ENCODE results near the gene CDKAL1.
"Not testable (repeated sequence)": the region's sequence is repeated elsewhere in the genome, so short reads cannot be mapped to it uniquely, and the experiment has no call there.

The CDKAL1 gene

GRCh38 chr6:20554817-20555216 lies 20.6 kb downstream of the CDKAL1 start:
- no peak for DNase-seq (ENCODE audit: low read depth)

- DNase-seq (ENCODE audit: low read depth) = no peak
These were observed 25.8 kb downstream of the CDKAL1 start for GRCh38 chr6:20559924-20560551.

GRCh38 chr6:20563377-20563776 lies 29.1 kb downstream of the CDKAL1 start:
- DNase-seq (ENCODE audit: low read depth) = no peak

GRCh38 chr6:20564269-20564668 lies 30.0 kb downstream of the CDKAL1 start:
- no peak for DNase-seq (ENCODE audit: low read depth)

- DNase-seq (ENCODE audit: low read depth) = no peak
These were observed 30.5 kb downstream of the CDKAL1 start for GRCh38 chr6:20564777-20565176.

- DNase-seq (ENCODE audit: low read depth) = no peak
These were observed 31.1 kb downstream of the CDKAL1 start for GRCh38 chr6:20565342-20565741.

GRCh38 chr6:20566109-20566508 lies 31.9 kb downstream of the CDKAL1 start:
- DNase-seq (ENCODE audit: low read depth) = no peak

- no peak for DNase-seq (ENCODE audit: low read depth)
These were observed 34.8 kb downstream of the CDKAL1 start for GRCh38 chr6:20569000-20569610.

GRCh38 chr6:20571261-20571660 lies 37.0 kb downstream of the CDKAL1 start:
- DNase-seq (ENCODE audit: low read depth) = no peak

- DNase-seq (ENCODE audit: low read depth) = no peak
These were observed 38.0 kb downstream of the CDKAL1 start for GRCh38 chr6:20572288-20572687.

- DNase-seq (ENCODE audit: low read depth) = no peak
These were observed 38.7 kb downstream of the CDKAL1 start for GRCh38 chr6:20572940-20573339.

GRCh38 chr6:20574355-20574754 lies 40.1 kb downstream of the CDKAL1 start:
- DNase-seq (ENCODE audit: low read depth) = no peak

- DNase-seq (ENCODE audit: low read depth) = no peak
These were observed 40.9 kb downstream of the CDKAL1 start for GRCh38 chr6:20575125-20575524.

- DNase-seq (ENCODE audit: low read depth) = no peak
These were observed 41.6 kb downstream of the CDKAL1 start for GRCh38 chr6:20575704-20576451.

GRCh38 chr6:20577173-20577688 lies 43.0 kb downstream of the CDKAL1 start:
- no peak for DNase-seq (ENCODE audit: low read depth)

GRCh38 chr6:20581070-20581469 lies 46.8 kb downstream of the CDKAL1 start:
- no peak for DNase-seq (ENCODE audit: low read depth)

- no peak for DNase-seq (ENCODE audit: low read depth)
These were observed 48.6 kb downstream of the CDKAL1 start for GRCh38 chr6:20582586-20583443.

GRCh38 chr6:20583444-20583800 lies 49.2 kb downstream of the CDKAL1 start:
- no peak for DNase-seq (ENCODE audit: low read depth)

GRCh38 chr6:20584100-20584731 lies 50.0 kb downstream of the CDKAL1 start:
- DNase-seq (ENCODE audit: low read depth) = no peak

GRCh38 chr6:20589266-20589665 lies 55.0 kb downstream of the CDKAL1 start:
- DNase-seq (ENCODE audit: low read depth) = no peak

GRCh38 chr6:20590476-20590875 lies 56.2 kb downstream of the CDKAL1 start:
- not testable (repeated sequence) for DNase-seq (ENCODE audit: low read depth)
